ENCODE results near the gene CYB561D2. TPM values are rescaled to one million over a fixed set of nuclear protein-coding genes. Genes with fewer than 3 reads are reported as not detected.

The CYB561D2 gene
- total and polyA plus RNA-seq, 9 donors = 4.5 to 17.1 (median 9.6) TPM

- Histone ChIP-seq H3K9me3 (no peaks in the 10 kb centered on the region), H3K27me3 (no peaks in the 10 kb centered on the region), H3K4me1 (ENCODE audit: insufficient read depth) (peaks cover 18% of the 10 kb centered on the region), H3K27ac (no peak overlapping the region), H3K36me3 (no peaks in the 10 kb centered on the region), H3K4me3 (no peak overlapping the region)
- TF ChIP-seq POLR2A (IDR thresholded peaks at IDR 0.05) (no peak), EP300 (IDR thresholded peaks at IDR 0.05) (no peak), CTCF (IDR thresholded peaks at IDR 0.05) (no peak)
- 52 to 61% (median 56%) methylated on average over 6 of the region's 6 CpGs for WGBS, 3 donors
- intact Hi-C loops (cut with DNase I) = no loop called here
- no peak for DNase-seq
Measured at GRCh38 chr3:50317300-50317699, 33.4 kb upstream of the CYB561D2 start.

- H3K27ac ChIP-seq = no peak overlapping the region
- DNase-seq = no peak
- H3K9me3 ChIP-seq = no peaks in the 10 kb centered on the region
- H3K27me3 ChIP-seq = no peaks in the 10 kb centered on the region
- H3K36me3 ChIP-seq = no peaks in the 10 kb centered on the region
- H3K4me3 ChIP-seq = no peak overlapping the region
- peaks cover 22% of the 10 kb centered on the region for H3K4me1 ChIP-seq (ENCODE audit: insufficient read depth)
- WGBS, 3 donors = 77 to 83% (median 77%) methylated on average over 9 to 11 of the region's 11 CpGs
- no peak for TF ChIP-seq POLR2A (IDR thresholded peaks at IDR 0.05)
- intact Hi-C loops (cut with DNase I) = no loop called here
Measured at GRCh38 chr3:50318163-50318562, 32.5 kb upstream of the CYB561D2 start.

GRCh38 chr3:50318615-50319014 is 32.0 kb upstream of the CYB561D2 start:
- no peak for TF ChIP-seq EP300 (IDR thresholded peaks at IDR 0.05)
- no peak for TF ChIP-seq CTCF (IDR thresholded peaks at IDR 0.05)
- TF ChIP-seq POLR2A (IDR thresholded peaks at IDR 0.05) = no peak
- no peak for DNase-seq
- no peak overlapping the region for H3K4me3 ChIP-seq
- no peaks in the 10 kb centered on the region for H3K36me3 ChIP-seq
- peaks cover 22% of the 10 kb centered on the region for H3K4me1 ChIP-seq (ENCODE audit: insufficient read depth)
- no peaks in the 10 kb centered on the region for H3K27me3 ChIP-seq
- H3K9me3 ChIP-seq = no peaks in the 10 kb centered on the region
- no peak overlapping the region for H3K27ac ChIP-seq
- intact Hi-C loops (cut with DNase I) = no loop called here
- WGBS, 3 donors = 73 to 82% (median 78%) methylated on average over 10 of the region's 10 CpGs

- H3K4me3 ChIP-seq = no peak overlapping the region
- H3K27ac ChIP-seq = no peak overlapping the region
- intact Hi-C loops (cut with DNase I) = no loop called here
- WGBS, 3 donors = 83 to 89% (median 89%) methylated on average over 16 of the region's 16 CpGs
- no peaks in the 10 kb centered on the region for H3K27me3 ChIP-seq
- peaks cover 22% of the 10 kb centered on the region for H3K4me1 ChIP-seq (ENCODE audit: insufficient read depth)
- H3K9me3 ChIP-seq = no peaks in the 10 kb centered on the region
- H3K36me3 ChIP-seq = no peaks in the 10 kb centered on the region
- TF ChIP-seq CTCF (IDR thresholded peaks at IDR 0.05) (no peak), POLR2A (IDR thresholded peaks at IDR 0.05) (no peak), EP300 (IDR thresholded peaks at IDR 0.05) (no peak)
- peak in 1 of 5 donors; percentile 47 for DNase-seq
Measured at GRCh38 chr3:50319181-50319893, 31.3 kb upstream of the CYB561D2 start.

All from ovary (tissue), 9 donors.